Measurements from ENCODE around the gene LDLRAD2.

- TF ChIP-seq CTCF (IDR thresholded peaks at IDR 0.05) (no peak), POLR2A (IDR thresholded peaks at IDR 0.05) (no peak)
These were observed 25.4 kb upstream of the LDLRAD2 start for GRCh38 chr1:21786640-21787039.

Data from testis (tissue), 2 donors.